ENCODE data around the gene IGLL1.
"Not testable (repeated sequence)": the region's sequence is repeated elsewhere in the genome, so short reads cannot be mapped to it uniquely, and the experiment has no call there.

IGLL1 gene

GRCh38 chr22:23544852-23545251, 35.2 kb downstream of the IGLL1 start:
- H3K4me3 ChIP-seq = no peak overlapping the region
- peaks cover 0 to 15% (median 0%) of the 10 kb centered on the region in 11 experiments; a peak in 5 of 22 replicates for H3K36me3 ChIP-seq
- peaks cover 34 to 45% (median 39%) of the 10 kb centered on the region in 11 experiments for H3K9me3 ChIP-seq (replicated peaks in 1 of 11)
- H3K4me1 ChIP-seq = peaks cover 0 to 22% (median 0%) of the 10 kb centered on the region in 10 experiments; a peak in 6 of 20 replicates
- H4K20me1 ChIP-seq = no peaks in the 10 kb centered on the region
- H3K4me2 ChIP-seq = no peak overlapping the region
- no peaks in the 10 kb centered on the region for H3K27me3 ChIP-seq
- no peak overlapping the region for H3K27ac ChIP-seq
- no peak for TF ChIP-seq Cebpa-rat (IDR thresholded peaks at IDR 0.05)
- H3K9ac ChIP-seq = no peak overlapping the region

- not testable (repeated sequence) for H3K4me3 ChIP-seq, H3K36me3 ChIP-seq, H3K27ac ChIP-seq, H3K9ac ChIP-seq, H3K27me3 ChIP-seq, H4K20me1 ChIP-seq
- H3K4me1 ChIP-seq = peaks cover 8 to 32% (median 10%) of the 10 kb centered on the region in 10 experiments
- peaks cover 21 to 32% (median 26%) of the 10 kb centered on the region in 11 experiments for H3K9me3 ChIP-seq (replicated peaks in 1 of 11)
- H3K4me2 ChIP-seq = peak overlapping the region in 1 of 11 experiments; percentile 11; a peak in 1 of 22 replicates
Measured at GRCh38 chr22:23543506-23544000, 36.5 kb downstream of the IGLL1 start.

- Histone ChIP-seq H3K27ac (no peak overlapping the region), H3K36me3 (peaks cover 0 to 4% (median 0%) of the 10 kb centered on the region in 11 experiments; a peak in 2 of 22 replicates), H3K4me1 (peaks cover 15 to 38% (median 16%) of the 10 kb centered on the region in 10 experiments), H4K20me1 (no peaks in the 10 kb centered on the region), H3K9ac (no peak overlapping the region), H3K4me2 (no peak overlapping the region), H3K27me3 (peaks cover 0 to 11% (median 0%) of the 10 kb centered on the region in 11 experiments; a peak in 2 of 22 replicates), H3K4me3 (no peak overlapping the region), H3K9me3 (replicated peaks in 1 of 11) (peaks cover 15 to 26% (median 20%) of the 10 kb centered on the region in 11 experiments)
- TF ChIP-seq Cebpa-rat (IDR thresholded peaks at IDR 0.05) = no peak
Measured at GRCh38 chr22:23542933-23543332, 37.2 kb downstream of the IGLL1 start.

GRCh38 chr22:23542391-23542790, 37.7 kb downstream of the IGLL1 start:
- H3K27ac ChIP-seq, H3K36me3 ChIP-seq, H4K20me1 ChIP-seq, H3K9ac ChIP-seq, H3K4me3 ChIP-seq: not testable (repeated sequence)
- H3K9me3 ChIP-seq (replicated peaks in 1 of 11) = peaks cover 10 to 21% (median 15%) of the 10 kb centered on the region in 11 experiments
- peak overlapping the region in 2 of 11 experiments; percentile 11 to 32; a peak in 2 of 22 replicates for H3K4me2 ChIP-seq
- H3K27me3 ChIP-seq = peaks cover 0 to 15% (median 0%) of the 10 kb centered on the region in 11 experiments; a peak in 4 of 22 replicates
- peaks cover 20 to 44% (median 22%) of the 10 kb centered on the region in 10 experiments for H3K4me1 ChIP-seq

- not testable (repeated sequence) for H3K9ac ChIP-seq, H3K27ac ChIP-seq, H3K4me3 ChIP-seq, H3K36me3 ChIP-seq, H4K20me1 ChIP-seq
- peak overlapping the region in 2 of 11 experiments; percentile 11 to 32; a peak in 2 of 22 replicates for H3K4me2 ChIP-seq
- H3K9me3 ChIP-seq (replicated peaks in 1 of 11) = peaks cover 4 to 15% (median 9%) of the 10 kb centered on the region in 11 experiments
- H3K27me3 ChIP-seq = peaks cover 0 to 20% (median 0%) of the 10 kb centered on the region in 11 experiments; a peak in 4 of 22 replicates
- peaks cover 25 to 49% (median 27%) of the 10 kb centered on the region in 10 experiments for H3K4me1 ChIP-seq
Measured at GRCh38 chr22:23541849-23542281, 38.2 kb downstream of the IGLL1 start.

- not testable (repeated sequence) for H3K4me3 ChIP-seq; H3K9me3 ChIP-seq (replicated peaks in 1 of 11); H4K20me1 ChIP-seq; H3K4me2 ChIP-seq; H3K27ac ChIP-seq; H3K9ac ChIP-seq; H3K36me3 ChIP-seq
- H3K27me3 ChIP-seq = peaks cover 0 to 20% (median 0%) of the 10 kb centered on the region in 11 experiments; a peak in 4 of 22 replicates
- peaks cover 27 to 59% (median 37%) of the 10 kb centered on the region in 10 experiments for H3K4me1 ChIP-seq
Measured at GRCh38 chr22:23540837-23541236, 39.3 kb downstream of the IGLL1 start.

- H3K27ac ChIP-seq; H3K9me3 ChIP-seq (replicated peaks in 1 of 11); H3K4me3 ChIP-seq; H4K20me1 ChIP-seq; H3K9ac ChIP-seq; H3K36me3 ChIP-seq: not testable (repeated sequence)
- peaks cover 0 to 20% (median 0%) of the 10 kb centered on the region in 11 experiments; a peak in 4 of 22 replicates for H3K27me3 ChIP-seq
- peak overlapping the region in 3 of 11 experiments; percentile 74 to 93 (median 88); a peak in 5 of 22 replicates for H3K4me2 ChIP-seq
- H3K4me1 ChIP-seq = peaks cover 27 to 69% (median 47%) of the 10 kb centered on the region in 10 experiments
Measured at GRCh38 chr22:23539839-23540198, 40.3 kb downstream of the IGLL1 start.

- Histone ChIP-seq H3K4me3 (peak overlapping the region in 3 of 10 experiments; percentile 1 to 34 (median 16); a peak in 2 of 20 replicates), H3K4me1 (peaks cover 27 to 69% (median 53%) of the 10 kb centered on the region in 10 experiments), H3K9me3 (replicated peaks in 1 of 11) (no peaks in the 10 kb centered on the region), H3K9ac (peak overlapping the region in 1 of 11 experiments; percentile 48; a peak in 3 of 22 replicates), H3K27me3 (peaks cover 0 to 20% (median 0%) of the 10 kb centered on the region in 11 experiments; a peak in 4 of 22 replicates), H3K4me2 (peak overlapping the region; percentile 57 to 93 (median 88)), H4K20me1 (no peaks in the 10 kb centered on the region), H3K36me3 (no peaks in the 10 kb centered on the region), H3K27ac (peak overlapping the region in 1 of 11 experiments; percentile 22; a peak in 2 of 22 replicates)
- no peak for TF ChIP-seq Cebpa-rat (IDR thresholded peaks at IDR 0.05)
Measured at GRCh38 chr22:23539135-23539838, 40.8 kb downstream of the IGLL1 start.

- H3K36me3 ChIP-seq; H4K20me1 ChIP-seq; H3K9me3 ChIP-seq (replicated peaks in 1 of 11): not testable (repeated sequence)
- H3K4me1 ChIP-seq = peaks cover 29 to 69% (median 58%) of the 10 kb centered on the region in 10 experiments
- peak overlapping the region in 6 of 11 experiments; percentile 8 to 60 (median 42); a peak in 7 of 22 replicates for H3K27ac ChIP-seq
- H3K4me2 ChIP-seq = peak overlapping the region; percentile 57 to 93 (median 88)
- peaks cover 0 to 20% (median 0%) of the 10 kb centered on the region in 11 experiments; a peak in 4 of 22 replicates for H3K27me3 ChIP-seq
- peak overlapping the region in 7 of 11 experiments; percentile 0 to 65 (median 29); a peak in 7 of 22 replicates for H3K9ac ChIP-seq
- H3K4me3 ChIP-seq = peak overlapping the region in 4 of 10 experiments; percentile 9 to 42 (median 24); a peak in 4 of 20 replicates
Measured at GRCh38 chr22:23538696-23539030, 41.4 kb downstream of the IGLL1 start.

GRCh38 chr22:23537830-23538695, 42.0 kb downstream of the IGLL1 start:
- H3K4me3 ChIP-seq = peak overlapping the region in 4 of 10 experiments; percentile 9 to 42 (median 24); a peak in 4 of 20 replicates
- peak overlapping the region in 7 of 11 experiments; percentile 27 to 60 (median 40); a peak in 11 of 22 replicates for H3K27ac ChIP-seq
- H3K9ac ChIP-seq = peak overlapping the region in 7 of 11 experiments; percentile 0 to 65 (median 36); a peak in 10 of 22 replicates
- not testable (repeated sequence) for H3K9me3 ChIP-seq (replicated peaks in 1 of 11); H3K36me3 ChIP-seq; H4K20me1 ChIP-seq
- H3K4me2 ChIP-seq = peak overlapping the region; percentile 57 to 93 (median 88)
- peaks cover 0 to 20% (median 0%) of the 10 kb centered on the region in 11 experiments; a peak in 4 of 22 replicates for H3K27me3 ChIP-seq
- H3K4me1 ChIP-seq = peaks cover 34 to 72% (median 64%) of the 10 kb centered on the region in 10 experiments
